Fibroblast of pulmonary artery (primary cell): ENCODE data around the gene SLC4A3.
A peak's percentile ranks its signal among the peaks of the same experiment; 100 is the strongest.

Source experiments
- DNase-seq: peaks from one replicate; pipeline ENCODE4 v3.0.0-alpha.2; 2010; ENCODE audit warnings: low read depth
- H3K4me3 ChIP-seq: replicated peaks from 2 replicates; pipeline ENCODE4 v1.5.1; 2011; ENCODE audit warnings: low read depth, mild to moderate bottlenecking, control low read depth, low read length, moderate library complexity
- TF ChIP-seq, protein P1 (sequence below): IDR thresholded peaks from 2 replicates; pipeline ENCODE4 v1.5.1; 2011; ENCODE audit warnings: mild to moderate bottlenecking, control low read depth, low read length, inconsistent platforms; ENCODE audit errors: missing control alignments

The SLC4A3 gene

DNA sequence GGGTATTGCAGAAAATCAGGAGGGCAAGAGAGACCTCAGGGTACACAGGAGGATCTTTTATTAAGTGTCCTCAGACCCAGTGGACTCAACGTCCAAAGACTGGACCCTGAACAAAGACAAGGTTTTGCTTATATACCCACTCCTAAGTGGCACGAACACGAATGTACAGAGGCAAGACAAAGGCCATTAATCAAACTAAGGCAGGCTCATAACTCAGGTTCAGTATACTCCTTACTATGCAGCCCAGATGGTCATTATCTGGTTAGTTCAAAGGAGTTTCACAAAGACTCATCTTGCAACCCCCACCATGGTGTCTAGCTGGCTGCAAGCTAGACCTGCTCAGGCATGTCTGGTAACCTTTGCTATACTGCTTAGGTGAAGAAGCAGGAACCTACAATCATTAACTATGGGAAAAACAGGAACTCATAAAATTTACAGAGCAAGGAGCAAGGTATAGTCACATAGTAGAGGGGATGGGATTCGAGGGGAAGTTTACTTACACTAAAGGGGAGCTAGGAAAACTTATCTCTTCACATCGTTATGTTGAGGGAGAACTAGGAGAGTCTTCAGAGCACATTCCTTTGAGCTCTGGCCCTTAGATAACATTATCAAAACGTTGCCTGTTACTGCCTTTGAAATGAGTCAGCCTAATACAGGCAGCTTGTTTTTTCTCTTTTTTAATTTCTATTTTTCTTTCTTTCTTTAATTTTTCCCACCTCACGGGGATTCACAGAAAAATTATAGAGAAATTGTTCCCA, 33.9 kb downstream of the SLC4A3 start:
- TF ChIP-seq, protein P1, sequence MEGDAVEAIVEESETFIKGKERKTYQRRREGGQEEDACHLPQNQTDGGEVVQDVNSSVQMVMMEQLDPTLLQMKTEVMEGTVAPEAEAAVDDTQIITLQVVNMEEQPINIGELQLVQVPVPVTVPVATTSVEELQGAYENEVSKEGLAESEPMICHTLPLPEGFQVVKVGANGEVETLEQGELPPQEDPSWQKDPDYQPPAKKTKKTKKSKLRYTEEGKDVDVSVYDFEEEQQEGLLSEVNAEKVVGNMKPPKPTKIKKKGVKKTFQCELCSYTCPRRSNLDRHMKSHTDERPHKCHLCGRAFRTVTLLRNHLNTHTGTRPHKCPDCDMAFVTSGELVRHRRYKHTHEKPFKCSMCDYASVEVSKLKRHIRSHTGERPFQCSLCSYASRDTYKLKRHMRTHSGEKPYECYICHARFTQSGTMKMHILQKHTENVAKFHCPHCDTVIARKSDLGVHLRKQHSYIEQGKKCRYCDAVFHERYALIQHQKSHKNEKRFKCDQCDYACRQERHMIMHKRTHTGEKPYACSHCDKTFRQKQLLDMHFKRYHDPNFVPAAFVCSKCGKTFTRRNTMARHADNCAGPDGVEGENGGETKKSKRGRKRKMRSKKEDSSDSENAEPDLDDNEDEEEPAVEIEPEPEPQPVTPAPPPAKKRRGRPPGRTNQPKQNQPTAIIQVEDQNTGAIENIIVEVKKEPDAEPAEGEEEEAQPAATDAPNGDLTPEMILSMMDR: no peak

DNA sequence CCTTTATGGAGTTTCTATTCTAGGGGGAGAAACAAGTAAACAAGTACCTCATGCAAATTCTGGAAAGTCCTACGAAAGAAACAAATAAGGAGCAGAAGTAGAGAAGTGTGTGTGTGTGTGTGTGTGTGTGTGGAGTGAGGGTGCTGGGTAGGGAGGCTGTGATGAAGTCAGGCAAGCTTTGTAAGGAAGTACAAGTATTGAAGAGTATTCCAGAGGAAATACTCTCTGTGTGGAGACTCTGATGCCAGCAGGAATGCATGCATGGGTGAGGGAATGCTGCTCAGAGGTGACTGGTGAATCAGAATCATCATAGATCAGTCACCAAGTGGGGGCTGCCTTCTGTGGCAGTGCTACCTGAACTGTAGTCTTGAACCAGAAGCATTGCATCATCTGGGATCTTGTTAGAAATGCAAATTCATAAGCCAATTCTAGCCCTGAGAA, 34.5 kb downstream of the SLC4A3 start:
- no peak overlapping the region for H3K4me3 ChIP-seq
- TF ChIP-seq, protein P1: no peak
- DNase-seq: peak; percentile 61

More for the DNA sequence above, 33.9 kb downstream of the SLC4A3 start:
- peak; percentile 16 for DNase-seq
- H3K4me3 ChIP-seq: no peak overlapping the region

DNA sequence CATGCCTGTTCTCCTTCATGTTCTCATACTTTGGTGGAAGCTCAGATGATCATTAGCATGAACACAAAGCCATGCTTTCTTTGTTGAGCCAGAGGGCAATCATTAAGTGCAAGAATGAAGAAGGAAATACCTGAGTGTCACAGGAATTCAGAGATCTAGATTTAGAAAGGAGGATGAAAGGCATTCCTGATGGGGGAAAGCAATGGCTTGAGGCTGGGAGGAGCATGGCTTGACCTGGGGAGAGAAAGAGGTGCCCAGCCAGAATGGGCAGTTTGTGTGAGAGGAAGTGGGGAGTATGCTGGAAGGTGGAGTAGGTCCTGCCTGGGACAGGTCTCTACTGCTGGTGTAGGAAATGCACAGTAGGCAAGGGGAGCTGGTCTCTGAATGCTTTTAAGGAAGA, 35.1 kb downstream of the SLC4A3 start:
- no peak overlapping the region for H3K4me3 ChIP-seq
- DNase-seq: peak; percentile 8
- TF ChIP-seq, protein P1: no peak

DNA sequence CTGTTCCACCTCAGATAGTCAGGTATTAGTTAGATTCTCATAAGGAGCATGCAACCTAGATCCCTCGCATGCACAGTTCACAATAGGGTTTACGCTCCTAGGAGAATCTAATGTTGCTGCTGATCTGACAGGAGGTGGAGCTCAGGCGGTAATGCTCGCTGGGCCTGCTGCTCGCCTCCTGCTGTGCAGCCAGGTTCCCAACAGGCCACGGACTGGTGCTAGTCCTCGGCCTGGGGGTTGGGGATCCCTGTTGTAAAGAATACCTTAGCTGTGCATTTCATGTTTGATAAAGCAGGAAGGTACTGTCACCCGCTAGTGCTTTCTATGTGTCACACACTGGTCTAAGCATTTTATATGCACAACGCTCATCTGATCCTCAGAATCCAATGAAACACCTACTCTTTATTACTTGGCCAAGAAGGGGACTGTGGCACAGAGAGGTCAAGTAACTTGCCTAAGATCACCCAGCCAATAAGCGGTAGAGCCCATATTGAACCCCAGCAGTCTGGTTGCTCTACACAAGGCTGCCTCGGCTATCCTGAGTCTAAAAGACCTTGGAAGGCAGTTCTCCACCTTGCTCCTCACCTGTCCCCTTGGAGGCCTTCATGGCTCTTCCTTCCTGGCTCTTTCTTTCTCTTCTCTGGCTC, 35.8 kb downstream of the SLC4A3 start:
- no peak overlapping the region for H3K4me3 ChIP-seq
- DNase-seq: no peak
- TF ChIP-seq, protein P1: no peak

GRCh38 chr2:219664041-219664440, 36.6 kb downstream of the SLC4A3 start:
- no peak overlapping the region for H3K4me3 ChIP-seq
- TF ChIP-seq, protein P1: no peak
- DNase-seq: no peak

DNA sequence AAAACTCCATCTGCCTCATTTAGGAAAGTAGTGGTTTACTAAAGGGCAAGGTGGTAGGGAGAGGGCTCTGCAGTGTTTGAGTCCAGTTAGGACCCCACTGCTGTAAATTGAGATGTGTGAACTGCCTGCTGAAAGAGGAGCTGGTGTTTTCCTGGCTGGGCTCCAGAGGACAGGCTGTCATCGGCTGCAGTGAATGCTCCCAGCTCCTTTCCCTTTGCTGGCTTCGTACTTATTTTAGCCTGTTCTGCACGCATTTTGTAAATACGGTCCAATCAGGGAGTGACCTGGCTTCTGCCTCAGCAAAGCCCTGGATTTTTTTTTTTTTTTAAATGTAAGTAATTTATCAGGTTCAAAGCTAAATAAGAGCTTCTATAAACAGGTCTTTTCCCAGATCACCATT, 37.5 kb downstream of the SLC4A3 start:
- peak; percentile 78 for DNase-seq
- no peak overlapping the region for H3K4me3 ChIP-seq
- TF ChIP-seq, protein P1: no peak
